HEK293 (cell line): Measurements from ENCODE around the gene SYNPR.

Experiments
- CTCF ChIA-PET: fragments of 350-600 bp; formaldehyde crosslinking; extraction: SDS; loops from one replicate; lab custom pipeline; 2021; ENCODE audit warnings: antibody characterized with exemption; lab: Yijun Ruan, JAX
- POLR2A ChIA-PET: fragments of 300-600 bp; formaldehyde crosslinking; extraction: SDS; loops from one replicate; lab custom pipeline; 2020; ENCODE audit warnings: antibody characterized with exemption, inconsistent platforms; lab: Yijun Ruan, JAX
- H3K27ac ChIP-seq: fragments of 200-500 bp; sonication (Bioruptor generic); 2 replicates; pipeline ENCODE4 v1.5.1; 2014; ENCODE audit warnings: low read depth, low read length, control low read depth, inconsistent platforms; ENCODE audit errors: extremely low read depth
- H3K36me3 ChIP-seq, 2 experiments: fragments of 200-500 bp in 1 of 2; sonication (Bioruptor generic) in 1 of 2; 1 replicate in 1 of 2; 2 replicates in 1 of 2; pipeline ENCODE4 v1.5.1; 2014 to 2017; ENCODE audit warnings: inconsistent platforms in 2 of 2, low read length in 2 of 2; ENCODE audit not compliant: control insufficient read depth in 2 of 2, insufficient read depth in 1 of 2
- H3K4me1 ChIP-seq: fragments of 200-500 bp; sonication (Bioruptor generic); 2 replicates; pipeline ENCODE4 v1.5.1; 2014; ENCODE audit warnings: mild to moderate bottlenecking, low read length, inconsistent platforms; ENCODE audit not compliant: control insufficient read depth, insufficient read depth
- H3K4me3 ChIP-seq: 2 replicates; pipeline ENCODE4 v1.5.1; 2011; ENCODE audit warnings: low read depth, mild to moderate bottlenecking, control low read depth, low read length, moderate library complexity
- H3K9me3 ChIP-seq: fragments of 200-500 bp; sonication (Bioruptor generic); 2 replicates; pipeline ENCODE4 v1.5.1; 2014; ENCODE audit warnings: low read depth, low read length, inconsistent platforms; ENCODE audit not compliant: control insufficient read depth, insufficient read depth
- BCL11A ChIP-seq: fragments of 450-650 bp; formaldehyde crosslinking; IDR thresholded peaks from 2 replicates; pipeline ENCODE4 v1.5.1; 2016; ENCODE audit warnings: low read depth, missing biosample characterization, missing genetic modification characterization
- GLI4 ChIP-seq: fragments of 450-650 bp; formaldehyde crosslinking; IDR thresholded peaks from 2 replicates; pipeline ENCODE4 v1.5.1; 2016; ENCODE audit warnings: missing biosample characterization, missing genetic modification characterization
- GLIS2 ChIP-seq: fragments of 450-650 bp; formaldehyde crosslinking; IDR thresholded peaks from 2 replicates; pipeline ENCODE4 v1.5.1; 2016; ENCODE audit warnings: missing biosample characterization, missing genetic modification characterization
- HOXA7 ChIP-seq: sonication (generic); formaldehyde crosslinking; IDR thresholded peaks from 2 replicates; pipeline ENCODE4 v1.8.1; 2022; ENCODE audit warnings: missing genetic modification reagents, borderline replicate concordance
- HOXD13 ChIP-seq: sonication (generic); formaldehyde crosslinking; IDR thresholded peaks from 2 replicates; pipeline ENCODE4 v1.8.0; 2022; ENCODE audit warnings: missing genetic modification reagents, borderline replicate concordance
- SALL2 ChIP-seq: fragments of 450-650 bp; formaldehyde crosslinking; IDR thresholded peaks from 2 replicates; pipeline ENCODE4 v1.5.0; 2017; ENCODE audit warnings: missing biosample characterization, mild to moderate bottlenecking, missing genetic modification characterization, borderline replicate concordance
- WT1 ChIP-seq: fragments of 450-650 bp; formaldehyde crosslinking; IDR thresholded peaks from 2 replicates; pipeline ENCODE4 v1.5.1; 2016; ENCODE audit warnings: missing biosample characterization, missing genetic modification characterization
- ZNF112 ChIP-seq: fragments of 450-650 bp; formaldehyde crosslinking; IDR thresholded peaks from 2 replicates; pipeline ENCODE4 v1.5.0; 2017; ENCODE audit warnings: missing biosample characterization, missing genetic modification characterization
- ZNF155 ChIP-seq: fragments of 450-650 bp; formaldehyde crosslinking; IDR thresholded peaks from 2 replicates; pipeline ENCODE4 v1.5.1; 2016; ENCODE audit warnings: missing biosample characterization, missing genetic modification characterization
- ZNF157 ChIP-seq: fragments of 450-650 bp; formaldehyde crosslinking; IDR thresholded peaks from 2 replicates; pipeline ENCODE4 v1.5.1; 2016; ENCODE audit warnings: missing biosample characterization, missing genetic modification characterization
- ZNF184 ChIP-seq: fragments of 450-650 bp; IDR thresholded peaks from 2 replicates; pipeline ENCODE4 v1.5.1; 2018; ENCODE audit warnings: missing biosample characterization, mild to moderate bottlenecking, missing genetic modification characterization
- ZNF211 ChIP-seq: fragments of 450-650 bp; formaldehyde crosslinking; IDR thresholded peaks from 2 replicates; pipeline ENCODE4 v1.5.1; 2016; ENCODE audit warnings: low read depth, missing biosample characterization, missing genetic modification characterization
- ZNF214 ChIP-seq: fragments of 450-650 bp; formaldehyde crosslinking; IDR thresholded peaks from 2 replicates; pipeline ENCODE4 v1.5.1; 2017; ENCODE audit warnings: missing biosample characterization, mild to moderate bottlenecking, missing genetic modification characterization, borderline replicate concordance
- ZNF23 ChIP-seq: fragments of 450-650 bp; formaldehyde crosslinking; IDR thresholded peaks from 2 replicates; pipeline ENCODE4 v1.5.1; 2016; ENCODE audit warnings: missing biosample characterization, missing genetic modification characterization, borderline replicate concordance
- ZNF354C ChIP-seq: fragments of 450-650 bp; formaldehyde crosslinking; IDR thresholded peaks from 2 replicates; pipeline ENCODE4 v1.5.1; 2016; ENCODE audit warnings: missing biosample characterization, missing genetic modification characterization, low read depth, borderline replicate concordance
- ZNF48 ChIP-seq: fragments of 450-650 bp; formaldehyde crosslinking; IDR thresholded peaks from 2 replicates; pipeline ENCODE4 v1.5.1; 2016; ENCODE audit warnings: missing biosample characterization, missing genetic modification characterization
- ZNF510 ChIP-seq: fragments of 450-650 bp; formaldehyde crosslinking; IDR thresholded peaks from 2 replicates; pipeline ENCODE4 v1.5.1; 2018; ENCODE audit warnings: mild to moderate bottlenecking, missing genetic modification characterization, missing biosample characterization; ENCODE audit not compliant: insufficient replicate concordance
- ZNF785 ChIP-seq: fragments of 450-650 bp; formaldehyde crosslinking; IDR thresholded peaks from 2 replicates; pipeline ENCODE4 v1.5.1; 2016; ENCODE audit warnings: missing biosample characterization, missing genetic modification characterization
- ZNF792 ChIP-seq: fragments of 450-650 bp; formaldehyde crosslinking; IDR thresholded peaks from 2 replicates; pipeline ENCODE4 v1.5.1; 2016; ENCODE audit warnings: missing biosample characterization, missing genetic modification characterization
- TF ChIP-seq, protein P1 (sequence below): fragments of 450-650 bp; formaldehyde crosslinking; IDR thresholded peaks from 2 replicates; pipeline ENCODE4; 2016; ENCODE audit warnings: missing biosample characterization, missing genetic modification characterization
- TF ChIP-seq, protein P2 (sequence below): fragments of 450-650 bp; formaldehyde crosslinking; IDR thresholded peaks from 2 replicates; pipeline ENCODE4 v1.5.1; 2016; ENCODE audit warnings: missing biosample characterization, missing genetic modification characterization, low read depth
- TF ChIP-seq, protein P3 (sequence below): fragments of 450-650 bp; formaldehyde crosslinking; IDR thresholded peaks from 2 replicates; pipeline ENCODE4 v1.5.1; 2016; ENCODE audit warnings: missing biosample characterization, missing genetic modification characterization, borderline replicate concordance

SYNPR gene

DNA sequence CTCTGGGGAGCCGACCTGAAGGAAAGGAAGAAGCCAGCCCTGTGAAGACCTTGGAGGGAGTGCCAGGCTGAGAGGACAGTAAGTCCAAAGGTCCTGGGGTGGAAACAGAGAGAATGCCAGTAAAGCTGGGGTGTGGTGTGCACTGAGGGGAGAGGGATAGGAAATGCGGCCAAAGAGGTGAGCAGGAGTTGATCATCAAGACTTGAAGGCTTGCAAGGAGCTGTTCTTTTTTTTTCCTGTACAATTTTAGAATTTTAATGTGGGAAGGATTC is 73.8 kb downstream of the SYNPR start (continued):
- TF ChIP-seq ZNF792 (tag by site-specific recombination) (no peak), ZNF48 (tag by site-specific recombination) (no peak), GLIS2 (tag by site-specific recombination) (no peak), ZNF785 (tag by site-specific recombination) (no peak), GLI4 (tag by site-specific recombination) (no peak), ZNF184 (tag by site-specific recombination) (no peak), ZNF112 (tag by site-specific recombination) (no peak), HOXD13 (CRISPR knock-in tag) (no peak), ZNF214 (no peak)
- TF ChIP-seq, protein P1, sequence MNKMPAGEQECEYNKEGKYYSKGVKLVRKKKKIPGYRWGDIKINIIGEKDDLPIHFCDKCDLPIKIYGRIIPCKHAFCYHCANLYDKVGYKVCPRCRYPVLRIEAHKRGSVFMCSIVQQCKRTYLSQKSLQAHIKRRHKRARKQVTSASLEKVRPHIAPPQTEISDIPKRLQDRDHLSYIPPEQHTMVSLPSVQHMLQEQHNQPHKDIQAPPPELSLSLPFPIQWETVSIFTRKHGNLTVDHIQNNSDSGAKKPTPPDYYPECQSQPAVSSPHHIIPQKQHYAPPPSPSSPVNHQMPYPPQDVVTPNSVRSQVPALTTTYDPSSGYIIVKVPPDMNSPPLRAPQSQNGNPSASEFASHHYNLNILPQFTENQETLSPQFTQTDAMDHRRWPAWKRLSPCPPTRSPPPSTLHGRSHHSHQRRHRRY (tag by site-specific recombination), result no peak

DNA sequence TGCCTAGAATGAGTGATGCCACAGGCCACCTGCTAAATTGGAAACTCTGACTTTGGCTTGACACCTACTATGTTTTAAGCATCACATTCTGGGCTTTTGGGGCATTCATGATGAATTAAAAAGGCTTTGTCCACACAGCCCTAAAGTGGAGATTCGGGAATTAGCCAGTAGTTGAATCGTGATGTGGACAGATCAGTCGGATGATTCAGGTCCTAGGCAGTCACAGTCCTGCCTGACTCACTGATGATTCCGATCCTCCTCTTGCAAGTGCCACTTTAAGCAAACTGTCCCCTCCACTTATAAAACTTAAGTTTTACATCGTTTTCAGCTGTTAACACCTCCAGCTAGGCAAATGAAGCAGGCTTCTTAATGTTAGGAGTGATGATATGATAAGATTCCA is 75.3 kb downstream of the SYNPR start:
- no peak overlapping the region for H3K4me3 ChIP-seq
- no peak overlapping the region for H3K27ac ChIP-seq
- H3K4me1 ChIP-seq, result no peaks in the 10 kb centered on the region
- no peaks in the 10 kb centered on the region for H3K9me3 ChIP-seq
- TF ChIP-seq, protein P2, sequence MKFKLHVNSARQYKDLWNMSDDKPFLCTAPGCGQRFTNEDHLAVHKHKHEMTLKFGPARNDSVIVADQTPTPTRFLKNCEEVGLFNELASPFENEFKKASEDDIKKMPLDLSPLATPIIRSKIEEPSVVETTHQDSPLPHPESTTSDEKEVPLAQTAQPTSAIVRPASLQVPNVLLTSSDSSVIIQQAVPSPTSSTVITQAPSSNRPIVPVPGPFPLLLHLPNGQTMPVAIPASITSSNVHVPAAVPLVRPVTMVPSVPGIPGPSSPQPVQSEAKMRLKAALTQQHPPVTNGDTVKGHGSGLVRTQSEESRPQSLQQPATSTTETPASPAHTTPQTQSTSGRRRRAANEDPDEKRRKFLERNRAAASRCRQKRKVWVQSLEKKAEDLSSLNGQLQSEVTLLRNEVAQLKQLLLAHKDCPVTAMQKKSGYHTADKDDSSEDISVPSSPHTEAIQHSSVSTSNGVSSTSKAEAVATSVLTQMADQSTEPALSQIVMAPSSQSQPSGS (tag by site-specific recombination), result no peak
- TF ChIP-seq HOXA7 (CRISPR knock-in tag) (no peak), ZNF157 (no peak), ZNF23 (tag by site-specific recombination) (no peak), ZNF510 (tag by site-specific recombination) (no peak), BCL11A (tag by site-specific recombination) (no peak), ZNF155 (tag by site-specific recombination) (no peak), WT1 (tag by site-specific recombination) (no peak), SALL2 (tag by site-specific recombination) (no peak), ZNF354C (tag by site-specific recombination) (no peak)
- TF ChIP-seq, protein P3, sequence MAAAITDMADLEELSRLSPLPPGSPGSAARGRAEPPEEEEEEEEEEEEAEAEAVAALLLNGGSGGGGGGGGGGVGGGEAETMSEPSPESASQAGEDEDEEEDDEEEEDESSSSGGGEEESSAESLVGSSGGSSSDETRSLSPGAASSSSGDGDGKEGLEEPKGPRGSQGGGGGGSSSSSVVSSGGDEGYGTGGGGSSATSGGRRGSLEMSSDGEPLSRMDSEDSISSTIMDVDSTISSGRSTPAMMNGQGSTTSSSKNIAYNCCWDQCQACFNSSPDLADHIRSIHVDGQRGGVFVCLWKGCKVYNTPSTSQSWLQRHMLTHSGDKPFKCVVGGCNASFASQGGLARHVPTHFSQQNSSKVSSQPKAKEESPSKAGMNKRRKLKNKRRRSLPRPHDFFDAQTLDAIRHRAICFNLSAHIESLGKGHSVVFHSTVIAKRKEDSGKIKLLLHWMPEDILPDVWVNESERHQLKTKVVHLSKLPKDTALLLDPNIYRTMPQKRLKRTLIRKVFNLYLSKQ (tag by site-specific recombination), result no peak
- no peaks in the 10 kb centered on the region for H3K36me3 ChIP-seq
- CTCF ChIA-PET, result interaction anchor here (1.0 to 2.0 kb wide), 2 partner anchors 11 to 465 kb away, joined by 3 to 11 read pairs; partner anchors contain the start of gene C3orf49
- POLR2A ChIA-PET, result no interaction called here

DNA sequence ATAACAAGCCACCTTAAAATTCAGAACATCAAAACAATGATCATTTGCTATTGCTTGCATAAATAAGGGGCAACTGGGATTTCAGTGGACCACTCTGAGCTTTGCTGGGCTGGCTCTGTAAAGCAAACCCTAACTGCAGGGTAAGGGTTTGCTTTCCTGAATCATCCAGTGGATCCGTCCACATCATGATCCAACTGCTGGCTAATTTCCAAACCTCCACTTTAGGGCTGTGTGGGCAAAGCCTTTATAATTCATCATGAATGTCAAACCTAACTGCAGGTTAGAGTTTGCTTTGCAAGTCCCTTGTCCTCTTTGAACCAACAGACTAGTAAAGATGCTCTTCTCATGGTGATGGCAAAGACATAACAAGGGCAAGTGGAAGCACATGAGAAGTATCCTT is 76.1 kb downstream of the SYNPR start:
- Histone ChIP-seq H3K4me3 (no peak overlapping the region), H3K9me3 (no peaks in the 10 kb centered on the region), H3K36me3 (no peaks in the 10 kb centered on the region), H3K27ac (no peak overlapping the region), H3K4me1 (no peaks in the 10 kb centered on the region)
- ChIA-PET POLR2A (no interaction called here), CTCF (interaction anchor here (1.0 to 2.0 kb wide), 2 partner anchors 10 to 464 kb away, joined by 3 to 11 read pairs; partner anchors contain the start of gene C3orf49)
- TF ChIP-seq ZNF211 (tag by site-specific recombination), result no peak
